AG09309 (cell line): ENCODE measurements around the gene LSP1.
"Not testable (repeated sequence)": the region's sequence is repeated elsewhere in the genome, so short reads cannot be mapped to it uniquely, and the experiment has no call there.

Experiments
- DNase-seq: peaks from one replicate; pipeline ENCODE4 v3.0.0-alpha.2; 2010; ENCODE audit warnings: low read depth
- H3K4me3 ChIP-seq: 2 replicates; pipeline ENCODE4 v1.5.1; 2011; ENCODE audit warnings: mild to moderate bottlenecking, low read depth, low read length, moderate library complexity; ENCODE audit not compliant: control insufficient read depth
- CTCF ChIP-seq: IDR thresholded peaks from 2 replicates; pipeline ENCODE4 v1.5.1; 2011; ENCODE audit warnings: mild to moderate bottlenecking, low read depth, low read length, inconsistent platforms; ENCODE audit not compliant: insufficient read depth, control insufficient read depth; ENCODE audit errors: missing control alignments

LSP1 gene

GRCh38 chr11:1875093-1875850 is 22.4 kb downstream of the LSP1 start:
- H3K4me3 ChIP-seq: no peak overlapping the region
- TF ChIP-seq CTCF: no peak
- DNase-seq: no peak

GRCh38 chr11:1875851-1876301 is 23.0 kb downstream of the LSP1 start:
- not testable (repeated sequence) for H3K4me3 ChIP-seq, DNase-seq

- no peak overlapping the region for H3K4me3 ChIP-seq
- no peak for DNase-seq
- peak; percentile 69 for TF ChIP-seq CTCF
Observed at GRCh38 chr11:1876361-1877063, 23.6 kb downstream of the LSP1 start.

GRCh38 chr11:1877211-1878136 is 24.6 kb downstream of the LSP1 start:
- no peak for TF ChIP-seq CTCF
- DNase-seq: no peak

GRCh38 chr11:1878137-1879031 is 25.5 kb downstream of the LSP1 start:
- TF ChIP-seq CTCF: no peak
- H3K4me3 ChIP-seq: no peak overlapping the region
- no peak for DNase-seq

More at GRCh38 chr11:1877211-1878136, 24.6 kb downstream of the LSP1 start:
- H3K4me3 ChIP-seq: no peak overlapping the region

GRCh38 chr11:1879342-1879940 is 26.6 kb downstream of the LSP1 start:
- DNase-seq: no peak
- TF ChIP-seq CTCF: no peak
- no peak overlapping the region for H3K4me3 ChIP-seq
